ENCODE measurements around the gene ULK1.
"Not testable (repeated sequence)": the region's sequence is repeated elsewhere in the genome, so short reads cannot be mapped to it uniquely, and the experiment has no call there.

DNA sequence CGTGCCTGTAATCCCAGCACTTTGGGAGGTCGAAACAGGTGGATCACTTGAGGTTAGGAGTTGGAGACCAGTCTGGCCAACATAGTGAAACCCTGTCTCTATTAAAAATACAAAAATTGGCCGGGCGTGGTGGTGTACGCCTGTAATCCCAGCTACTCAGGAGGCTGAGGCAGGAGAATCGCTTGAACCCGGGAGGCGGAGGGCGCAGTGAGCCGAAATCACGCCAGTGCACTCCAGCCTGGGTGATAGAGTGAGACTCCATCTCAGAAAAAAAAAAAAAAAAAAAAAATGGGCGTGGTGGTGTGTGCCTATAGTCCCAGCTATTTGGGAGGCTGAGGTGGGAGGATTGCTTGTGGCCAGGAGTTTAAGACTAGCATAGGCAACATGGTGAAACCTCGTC lies 60.0 kb downstream of the ULK1 start:
- TF ChIP-seq CTCF, POLR2A (IDR thresholded peaks at IDR 0.05): not testable (repeated sequence)

All from esophagus squamous epithelium (tissue), 4 donors.